Left renal pelvis (tissue), 4 donors: ENCODE data around the gene BTBD9. TPM values are rescaled to one million over a fixed set of nuclear protein-coding genes. Genes with fewer than 3 reads are reported as not detected.
"Not testable (repeated sequence)": the region's sequence is repeated elsewhere in the genome, so short reads cannot be mapped to it uniquely, and the experiment has no call there.

Experiments used
- DNase-seq, 4 donors: peaks; one replicate each; pipeline ENCODE4 v3.0.0-alpha.2; 2013; ENCODE audit warnings: low read depth in 4 of 4, low spot score in 3 of 4
- polyA plus RNA-seq, 4 donors: library from polyadenylated mRNA; unstranded; fragments of 120-200 nt; gene quantifications; one replicate each; pipeline ENCODE4 v1.2.1, GENCODE V29; 2013; ENCODE audit not compliant: insufficient read length in 4 of 4

Gene BTBD9
- polyA plus RNA-seq, 4 donors, result 12.0 to 15.9 (median 12.5) TPM

DNA sequence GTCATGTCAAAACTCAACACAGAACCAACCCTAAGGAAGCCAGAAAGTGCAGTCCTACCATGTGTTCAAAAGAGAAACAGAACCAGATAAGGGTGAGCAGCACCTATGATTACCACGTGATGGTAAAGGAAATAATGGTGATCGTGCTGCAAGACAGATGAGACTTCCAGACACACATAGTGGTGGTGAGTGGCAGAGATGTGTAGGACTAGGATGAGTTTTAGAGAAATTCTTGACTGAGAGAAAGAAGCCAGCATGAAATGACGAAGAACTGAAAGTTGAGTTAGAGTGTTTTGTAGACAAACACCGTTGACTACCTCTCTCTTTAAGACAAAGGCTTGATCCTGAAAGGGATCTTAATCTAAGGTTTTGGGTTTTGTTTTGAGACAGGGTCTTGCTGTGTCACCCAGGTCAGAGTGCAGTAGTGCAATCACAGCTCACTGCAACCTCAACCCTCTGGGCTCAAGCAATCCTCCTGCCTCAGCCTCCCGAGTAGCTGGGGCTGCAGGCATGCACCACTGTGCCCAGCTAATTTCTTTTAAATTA lies 10.6 kb upstream of the BTBD9 start:
- DNase-seq, result no peak

DNA sequence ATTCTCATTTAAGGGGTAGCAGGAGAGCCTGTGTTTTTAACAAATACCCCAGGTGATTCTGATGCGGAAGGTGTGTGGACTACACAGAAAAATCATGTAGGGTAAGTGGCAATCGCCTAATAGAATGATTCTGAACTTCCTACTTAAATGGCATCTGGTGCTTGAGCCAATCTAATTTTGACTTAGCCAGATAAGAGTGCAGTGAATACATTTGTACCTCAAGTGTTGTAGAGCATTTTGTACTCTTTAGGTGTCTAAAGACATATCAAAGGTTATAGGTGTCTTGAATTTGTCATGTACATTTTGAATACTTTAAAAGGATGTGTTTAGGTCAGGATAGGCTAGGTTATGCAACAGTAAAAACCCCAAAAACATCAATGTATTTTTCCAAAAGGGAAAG lies 10.0 kb upstream of the BTBD9 start:
- DNase-seq, result no peak

DNA sequence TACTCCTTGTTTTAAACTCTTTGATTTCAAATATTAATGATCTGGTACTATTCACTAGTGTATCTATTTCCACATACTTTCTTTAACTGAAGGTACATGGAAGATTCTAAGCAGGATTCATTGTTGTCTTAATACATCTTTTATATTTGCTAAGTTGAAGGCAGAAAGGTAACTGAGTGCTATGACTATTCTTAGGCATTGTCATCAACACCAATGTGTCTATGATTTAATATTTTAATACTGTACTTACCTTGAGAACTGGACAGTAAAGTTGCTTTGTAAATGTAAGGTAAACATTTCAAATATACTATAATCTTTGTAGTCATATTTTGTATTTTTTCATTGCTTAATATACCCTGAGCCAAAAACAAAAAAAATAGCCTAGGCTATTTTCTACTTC lies 8.9 kb upstream of the BTBD9 start:
- DNase-seq, result no peak

DNA sequence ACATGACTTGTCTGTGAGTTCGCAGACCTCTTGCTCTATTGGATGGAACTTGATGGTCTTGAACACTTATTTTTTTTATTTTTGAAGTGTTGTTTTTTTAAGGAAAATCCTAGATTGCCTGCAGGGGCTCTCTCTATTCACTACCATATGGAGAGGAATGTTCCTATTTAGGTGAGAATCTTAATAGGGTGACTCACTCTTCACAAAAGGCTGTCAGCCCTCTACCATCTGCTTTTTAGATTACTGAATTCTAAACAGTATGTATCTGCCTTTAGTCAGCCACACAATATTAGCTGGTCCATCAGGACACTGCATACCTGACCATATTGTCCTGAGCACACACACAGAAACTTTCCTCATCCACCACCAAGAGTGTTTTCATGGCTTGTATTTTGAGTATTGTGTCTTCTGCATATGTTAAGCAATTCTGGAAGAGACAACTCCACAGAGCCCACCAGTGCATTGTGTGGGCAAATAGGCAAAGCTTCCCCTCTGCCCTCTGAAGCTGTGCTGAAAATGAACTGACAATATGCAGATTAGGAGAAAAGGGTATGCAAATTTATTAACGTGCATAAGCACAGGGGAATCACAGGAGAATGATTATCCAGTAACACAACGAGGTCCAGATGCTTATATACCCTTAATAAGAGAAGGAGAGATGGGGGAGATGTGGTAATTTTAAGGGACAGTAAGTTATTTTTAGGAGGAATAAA lies 6.6 kb upstream of the BTBD9 start:
- DNase-seq, result no peak

DNA sequence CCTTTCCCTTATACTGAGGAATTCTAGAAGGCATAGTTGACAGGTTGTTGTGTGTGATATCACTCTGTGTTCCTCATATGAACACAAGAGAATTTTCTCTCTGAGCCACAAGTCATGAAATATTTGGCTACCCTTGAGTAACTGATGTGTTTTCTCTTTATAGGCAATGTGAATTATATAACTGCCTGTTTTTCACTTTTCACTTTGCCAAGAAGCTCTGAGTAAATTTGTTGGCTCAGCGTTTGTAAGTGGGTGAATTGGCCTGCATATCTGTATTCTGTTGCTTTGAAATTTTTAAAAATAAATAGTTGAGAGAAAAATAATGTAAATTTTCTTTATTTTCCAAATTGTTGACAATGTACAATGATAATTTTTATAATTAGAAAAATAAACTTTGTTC lies 5.2 kb upstream of the BTBD9 start:
- no peak for DNase-seq

DNA sequence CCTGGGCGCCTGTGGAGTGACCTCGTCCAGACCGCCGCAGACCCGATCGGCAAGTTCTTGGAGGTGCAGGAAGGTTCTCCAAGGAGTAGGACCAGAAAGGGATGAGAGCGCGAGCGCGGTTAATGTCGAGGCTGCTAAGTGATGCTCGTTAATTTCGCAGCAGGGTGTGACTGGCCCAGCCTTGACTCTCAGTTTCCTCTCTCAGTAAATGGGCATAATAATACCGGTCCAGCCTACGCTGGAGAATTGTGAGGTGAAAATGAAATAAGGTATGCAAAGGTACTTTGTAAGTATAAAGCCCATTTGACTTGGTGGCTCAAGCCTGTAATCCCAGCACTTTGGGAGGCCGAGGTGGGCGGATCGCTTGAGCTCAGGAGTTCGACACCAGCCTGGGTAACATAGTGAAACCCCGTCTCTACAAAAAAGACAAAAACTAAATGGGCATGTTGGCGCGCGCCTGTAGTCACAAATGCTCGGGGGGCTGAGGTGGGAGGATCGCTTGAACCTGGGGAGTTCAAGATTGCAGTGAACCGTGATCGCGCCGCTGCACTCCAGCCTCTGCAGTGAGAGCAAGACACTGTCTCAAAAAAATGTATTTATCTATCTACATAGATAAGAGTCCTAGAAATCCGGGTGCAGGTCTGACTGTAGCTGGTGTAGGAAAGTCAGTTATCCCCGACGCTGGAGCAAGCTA lies 634 bp upstream of the BTBD9 start:
- DNase-seq, result no peak

DNA sequence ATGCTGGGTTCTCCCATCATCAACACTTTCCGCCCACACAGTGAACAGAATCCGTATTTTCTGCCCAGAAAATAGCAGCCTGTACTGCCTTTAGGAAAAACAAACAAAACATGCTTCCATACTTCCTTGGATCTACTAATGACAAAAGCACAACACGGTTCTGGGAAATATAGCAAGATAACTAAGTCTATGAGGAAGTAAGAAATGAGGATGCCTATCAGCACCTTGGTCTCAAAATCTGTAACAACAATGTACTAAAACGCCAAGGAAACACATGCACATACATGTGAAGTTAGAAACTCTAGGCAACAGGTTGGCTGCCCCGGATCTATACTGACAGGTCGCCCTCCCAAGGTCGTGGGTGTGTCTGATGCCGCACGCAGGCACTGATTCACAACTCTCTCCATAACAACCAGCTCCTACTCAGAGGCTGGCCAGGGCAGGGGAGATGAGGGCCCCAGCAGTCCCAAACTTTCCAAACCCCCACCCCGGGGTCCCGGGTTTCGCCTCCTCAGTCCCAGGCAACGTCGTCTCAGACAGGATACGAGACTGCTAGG lies 710 bp downstream of the BTBD9 start:
- peak in 2 of 4 donors; percentile 5 to 17 for DNase-seq

DNA sequence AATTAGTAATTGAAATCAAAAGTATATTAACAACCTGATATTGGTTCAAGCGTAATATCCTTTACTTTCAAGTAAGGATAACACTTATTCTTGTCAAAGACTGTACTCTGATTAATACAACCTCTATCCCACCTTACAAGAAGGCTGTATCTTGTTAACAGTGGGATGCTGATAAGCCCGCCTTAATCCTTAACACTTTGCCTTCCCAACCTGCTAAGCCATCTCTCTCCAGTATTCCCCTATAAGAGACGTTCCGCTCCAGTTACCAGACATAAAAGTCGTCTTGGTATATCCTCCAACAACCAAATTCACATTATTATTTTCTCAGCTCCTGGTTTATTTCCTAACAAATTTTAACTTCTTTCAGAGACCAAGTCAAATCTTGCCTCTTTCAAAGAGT lies 2.0 kb downstream of the BTBD9 start:
- DNase-seq, result no peak

DNA sequence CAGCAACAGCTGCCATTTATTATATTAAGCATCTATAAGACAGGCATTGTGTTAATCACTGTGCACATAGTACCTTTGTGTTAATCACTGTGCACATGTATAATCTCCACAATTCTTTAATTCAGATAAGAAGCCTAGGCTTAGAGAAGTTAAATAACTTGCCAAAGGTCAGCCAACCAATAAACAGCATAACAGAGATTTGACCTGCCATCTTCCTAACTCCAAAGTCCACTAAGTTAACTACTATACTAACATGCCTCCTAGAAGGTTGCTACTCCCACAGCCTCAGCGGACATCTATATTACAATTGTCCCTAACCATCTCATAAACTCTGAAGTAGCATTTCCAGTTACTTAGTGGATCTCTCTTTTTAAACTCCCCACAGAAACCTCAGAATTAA lies 3.7 kb downstream of the BTBD9 start:
- DNase-seq, result no peak

DNA sequence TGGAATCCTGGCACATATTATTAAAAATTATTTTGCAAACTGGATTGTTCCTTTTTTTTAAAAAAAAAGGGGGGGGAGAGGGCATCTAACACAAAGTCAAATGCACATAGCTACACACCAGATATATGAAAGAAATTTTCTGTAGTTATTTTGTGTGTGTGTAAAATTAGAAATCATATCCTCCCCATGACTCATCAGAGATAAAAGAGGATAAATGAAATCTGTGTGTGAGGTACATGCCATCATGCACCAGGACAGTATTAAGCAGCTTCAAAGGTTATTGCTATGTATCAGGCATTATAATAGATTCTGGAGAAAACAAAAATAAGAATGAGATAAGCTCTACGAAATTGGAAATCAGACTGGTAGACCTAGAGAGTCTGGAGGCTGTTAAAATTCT lies 5.2 kb downstream of the BTBD9 start:
- no peak for DNase-seq

DNA sequence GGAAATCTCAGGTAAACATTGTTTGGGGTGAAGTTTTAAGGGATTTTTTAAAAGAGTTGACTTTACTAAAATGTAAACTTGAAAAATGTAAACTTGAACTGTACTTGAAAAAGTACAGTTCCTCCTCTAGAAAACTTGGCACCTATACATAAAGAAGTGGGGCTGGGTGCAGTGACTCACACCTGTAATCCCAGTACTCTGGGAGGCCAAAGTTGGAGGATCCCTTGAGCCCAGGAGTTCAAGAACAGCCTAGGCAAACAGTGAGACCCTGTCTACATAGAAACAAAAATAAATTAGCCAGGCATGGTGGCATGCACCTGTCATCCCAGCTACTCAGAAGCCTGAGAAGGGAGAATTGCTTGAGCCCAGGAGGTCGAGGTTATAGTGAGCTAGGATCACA lies 7.2 kb downstream of the BTBD9 start:
- no peak for DNase-seq

DNA sequence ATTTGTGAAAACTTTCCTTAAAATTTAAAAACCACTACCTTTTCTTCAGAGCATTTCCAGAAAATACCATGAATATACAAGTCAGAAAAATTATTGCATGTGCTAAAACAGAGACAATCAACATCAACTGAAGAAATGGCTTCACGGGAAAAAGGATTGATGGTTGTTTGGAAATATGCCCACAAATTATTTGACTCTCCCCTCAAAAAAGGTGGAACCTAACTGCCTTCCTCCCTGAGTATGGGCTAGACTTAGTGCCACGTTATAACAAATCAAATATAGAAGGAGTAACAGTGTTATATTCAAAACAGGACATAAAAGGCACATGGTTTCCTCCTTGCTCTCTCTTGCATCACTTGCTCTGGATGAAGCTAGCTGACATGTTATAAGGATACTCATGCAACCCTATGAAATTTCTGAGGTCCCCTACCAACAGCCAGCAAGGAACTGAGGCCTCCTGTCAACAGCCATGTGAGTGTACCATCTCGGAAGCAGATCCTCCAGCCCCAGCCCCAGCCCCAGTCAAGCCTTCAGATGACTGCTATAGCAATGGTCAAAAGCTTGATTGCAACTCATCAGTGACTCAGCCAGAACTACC lies 8.4 kb downstream of the BTBD9 start:
- no peak for DNase-seq

DNA sequence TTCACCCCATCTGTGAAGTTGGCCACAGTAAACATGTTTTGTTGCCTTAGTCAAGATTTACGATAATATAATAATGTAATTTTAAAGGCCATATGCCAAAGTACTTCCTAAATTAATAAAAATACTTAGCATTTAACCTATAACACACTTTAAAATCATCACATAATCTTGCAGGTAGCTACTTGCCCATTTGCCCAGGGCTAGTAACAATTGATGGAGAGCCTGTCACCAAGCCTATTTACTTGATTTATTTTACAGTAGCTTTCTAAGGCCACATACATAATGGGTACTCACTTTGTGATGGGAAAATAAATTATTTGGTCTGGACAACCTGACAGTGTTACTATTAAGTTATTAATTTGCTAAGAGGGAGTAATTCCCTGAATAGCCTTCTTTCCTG lies 14.5 kb downstream of the BTBD9 start:
- no peak for DNase-seq

DNA sequence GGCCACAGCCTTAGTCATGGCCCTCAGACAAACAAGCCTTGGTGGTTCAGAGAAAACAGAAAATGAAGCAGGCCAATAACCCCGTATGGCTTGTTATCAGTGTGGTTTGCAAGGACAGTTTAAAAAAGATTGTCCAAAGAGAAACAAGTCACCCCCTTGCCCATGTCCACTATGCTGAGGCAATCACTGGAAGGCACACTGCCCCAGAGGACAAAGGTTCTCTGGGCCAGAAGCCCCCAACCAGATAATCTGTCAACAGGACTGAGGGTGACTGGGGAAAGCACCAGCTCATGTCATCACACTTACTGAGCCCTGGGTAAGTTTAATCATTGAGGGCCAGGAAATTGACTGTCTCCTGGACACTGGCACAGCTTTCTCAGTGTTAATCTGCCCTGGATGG lies 20.4 kb downstream of the BTBD9 start:
- DNase-seq, result not testable (repeated sequence)

DNA sequence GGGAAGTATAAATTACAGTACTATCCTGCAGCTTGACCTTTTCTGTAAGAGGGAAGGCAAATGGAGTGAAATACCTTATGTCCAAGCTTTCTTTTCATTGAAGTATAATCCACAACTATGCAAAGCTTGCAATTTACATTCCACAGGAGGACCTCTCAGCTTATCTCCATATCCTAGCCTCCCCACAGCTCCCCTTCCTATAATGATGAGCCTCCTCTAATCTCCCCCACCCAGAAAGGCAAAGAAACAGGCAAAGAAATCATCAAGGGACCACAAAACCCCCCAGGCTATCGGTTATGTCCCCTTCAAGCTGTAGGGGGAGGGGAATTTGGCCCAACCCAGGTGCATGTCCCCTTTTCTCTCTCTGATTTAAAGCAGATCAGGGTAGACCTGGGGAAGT lies 21.4 kb downstream of the BTBD9 start:
- not testable (repeated sequence) for DNase-seq

DNA sequence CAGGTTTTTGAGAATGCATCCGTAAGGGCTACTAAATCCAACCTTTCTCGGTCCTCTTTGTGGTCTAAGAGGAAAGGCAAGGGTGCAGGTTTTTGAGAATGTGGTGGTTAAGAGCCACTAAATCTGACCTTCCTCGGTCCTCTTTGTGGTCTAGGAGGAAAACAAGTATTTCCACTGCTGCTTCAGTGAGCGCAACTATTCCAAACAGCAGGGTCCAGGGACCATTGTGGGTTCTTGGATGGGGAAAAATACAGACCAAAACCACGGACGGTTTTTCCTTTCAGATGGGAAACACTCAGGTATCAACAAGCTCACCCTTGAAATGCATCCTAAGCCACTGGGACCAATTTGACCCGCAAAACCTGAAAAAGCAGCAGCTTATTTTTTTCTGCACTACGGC lies 21.9 kb downstream of the BTBD9 start:
- DNase-seq, result no peak

DNA sequence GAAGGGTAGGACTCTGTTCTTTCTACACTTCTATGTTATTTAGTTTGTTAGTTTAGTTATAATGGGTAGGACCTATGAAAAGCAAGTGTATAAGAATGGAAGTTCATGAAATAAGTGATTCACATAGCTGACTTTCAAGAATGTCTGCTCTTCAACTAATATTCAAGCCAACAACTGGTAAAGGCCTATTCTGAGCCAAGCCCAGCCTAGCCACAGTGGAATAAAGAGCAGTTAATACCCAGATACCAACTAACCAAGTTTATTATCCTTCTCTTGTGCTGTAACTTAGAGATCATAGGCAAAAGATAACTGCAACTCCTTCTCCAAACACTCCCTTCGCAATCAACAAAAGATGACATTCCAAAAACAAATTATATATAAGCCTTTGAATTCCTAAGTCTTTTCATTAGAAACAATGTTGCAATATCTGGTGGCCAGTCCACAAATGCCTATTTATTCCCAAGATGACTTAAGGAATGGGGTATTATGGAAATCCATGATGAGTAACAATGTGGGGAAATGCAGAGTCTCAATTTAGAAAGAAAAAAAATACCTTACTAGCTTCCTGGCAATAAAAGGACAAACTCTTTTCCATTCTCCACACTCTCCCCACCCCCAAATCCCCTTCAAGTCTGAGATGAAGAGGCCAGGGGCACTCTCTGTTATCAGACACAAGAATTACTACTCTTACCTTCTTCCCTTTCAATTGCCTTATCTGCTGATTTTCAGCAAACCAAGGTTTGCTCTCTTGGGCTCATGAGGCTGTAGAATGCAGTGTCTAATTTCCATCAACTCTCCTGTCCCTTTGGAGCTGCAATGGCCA lies 27.4 kb downstream of the BTBD9 start:
- no peak for DNase-seq

DNA sequence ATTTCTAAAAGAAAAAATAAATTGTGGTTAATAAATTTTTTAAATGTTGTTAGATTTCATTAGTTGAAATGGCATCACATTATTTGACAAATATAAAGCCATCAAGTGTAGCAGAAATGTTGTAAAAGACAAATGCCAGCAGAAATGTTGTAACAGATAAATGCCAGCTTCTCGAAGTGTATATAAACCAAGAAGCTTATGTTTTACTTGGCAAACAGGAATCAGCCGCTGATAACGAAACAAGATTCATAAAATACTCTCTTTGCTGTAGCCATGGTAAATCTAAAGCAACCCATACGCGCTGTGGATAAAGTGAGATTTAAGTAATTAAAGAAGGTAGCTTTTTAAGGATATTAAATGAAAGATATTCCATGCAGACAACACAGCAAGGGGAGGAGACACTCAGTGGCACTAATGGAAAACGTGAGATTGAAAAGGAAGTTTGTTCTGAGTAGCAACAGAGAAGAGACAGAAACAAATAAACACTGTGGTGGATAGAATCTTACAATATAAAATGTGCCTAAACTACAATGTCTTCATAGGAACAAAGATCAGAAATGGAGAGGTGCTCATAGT lies 29.6 kb downstream of the BTBD9 start:
- DNase-seq, result no peak

DNA sequence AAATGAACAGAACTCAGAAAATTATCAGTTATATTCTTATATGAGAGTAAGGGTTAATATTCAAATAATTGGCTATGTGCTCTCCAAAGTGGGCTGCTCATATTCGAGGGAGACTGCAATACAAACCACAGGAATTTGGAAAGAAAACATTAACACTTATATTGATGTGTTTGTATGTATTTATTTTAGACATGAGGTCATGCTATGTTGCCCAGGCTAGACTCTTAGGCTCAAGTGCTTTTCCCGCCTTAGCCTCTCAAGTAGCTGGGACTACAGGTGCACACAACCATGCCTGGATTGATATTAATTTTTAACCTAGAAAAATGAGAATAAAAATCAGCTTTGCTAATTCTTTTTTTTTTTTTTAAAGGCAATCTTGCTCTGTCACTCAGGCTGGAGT lies 35.0 kb downstream of the BTBD9 start:
- DNase-seq, result no peak

DNA sequence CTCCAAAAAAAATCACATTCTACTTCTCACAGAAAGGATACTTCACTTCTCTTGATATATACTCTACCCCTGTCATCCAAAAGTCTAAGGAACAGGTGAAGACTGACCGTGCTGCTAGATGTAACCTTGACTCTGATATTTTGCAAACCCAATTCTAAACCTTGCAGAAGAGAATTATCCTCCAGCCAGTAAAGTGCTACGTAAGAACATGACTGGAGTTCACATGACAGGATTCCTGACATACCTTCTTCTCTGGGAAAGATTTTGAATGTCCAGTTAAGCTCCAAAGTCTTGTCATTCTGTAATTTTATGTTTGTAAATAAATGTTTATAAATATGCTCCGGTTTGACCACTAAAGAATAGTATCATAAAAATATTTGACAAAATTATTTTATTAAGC lies 35.8 kb downstream of the BTBD9 start:
- no peak for DNase-seq
